Testis (tissue), 2 donors: ENCODE data around the gene UBE2R2.
A peak's percentile ranks its signal among the peaks of the same experiment; 100 is the strongest.

ENCODE experiments used
- POLR2A ChIP-seq: fragments of 450-650 bp; IDR thresholded peaks from one replicate; pipeline ENCODE4 v1.6.1; 2017; ENCODE audit warnings: antibody characterized with exemption, mild to moderate bottlenecking, moderate library complexity
- TF ChIP-seq, protein P1 (sequence below), 3 experiments: fragments of 450-650 bp in 2 of 3; fragments of 200-600 bp in 1 of 3; sonication (generic) in 1 of 3; IDR thresholded peaks; one replicate each; pipeline ENCODE4 v1.5.1; 2016 to 2019; ENCODE audit warnings: antibody characterized with exemption in 3 of 3, mild to moderate bottlenecking in 2 of 3, moderate library complexity in 1 of 3

DNA sequence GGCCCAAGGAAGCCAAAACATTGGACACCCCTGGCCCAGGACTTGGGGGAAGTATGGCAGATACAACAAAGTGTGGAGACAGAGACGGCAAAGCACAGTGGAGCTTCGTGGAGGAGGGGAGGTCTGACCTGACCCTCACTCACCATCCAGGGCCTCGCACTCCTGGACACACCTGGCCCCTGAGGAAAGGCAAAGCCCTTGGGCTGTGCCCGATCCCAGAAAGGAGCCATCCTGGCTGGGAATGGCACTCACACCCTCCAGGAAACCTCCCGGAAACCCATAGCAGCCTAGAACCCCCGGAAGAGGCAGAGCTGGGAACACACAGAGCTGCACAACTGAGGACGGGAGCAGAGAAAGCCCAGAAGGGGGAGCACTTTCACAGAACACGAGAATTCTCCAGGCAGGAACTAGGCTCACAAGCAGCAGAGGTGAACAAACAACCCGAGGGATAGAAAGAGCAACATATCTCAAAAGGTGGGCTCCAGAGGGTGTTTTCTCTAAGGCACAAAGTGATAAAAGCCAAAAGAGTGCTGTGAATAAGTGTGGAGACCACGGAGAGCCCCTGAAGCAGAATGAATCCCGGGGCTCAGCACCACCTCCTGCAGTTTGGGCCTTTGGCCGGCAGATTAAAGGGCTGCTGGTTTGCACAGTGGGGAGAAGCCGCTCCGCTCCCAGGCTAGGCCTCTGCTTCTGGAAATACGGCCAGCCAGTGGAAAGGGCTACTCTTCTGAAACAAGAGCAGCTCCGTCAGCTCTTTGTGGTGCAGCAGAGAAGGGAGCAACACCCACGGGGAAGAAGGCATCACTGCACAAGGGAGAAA is 108.2 kb downstream of the UBE2R2 start:
- TF ChIP-seq, protein P1, sequence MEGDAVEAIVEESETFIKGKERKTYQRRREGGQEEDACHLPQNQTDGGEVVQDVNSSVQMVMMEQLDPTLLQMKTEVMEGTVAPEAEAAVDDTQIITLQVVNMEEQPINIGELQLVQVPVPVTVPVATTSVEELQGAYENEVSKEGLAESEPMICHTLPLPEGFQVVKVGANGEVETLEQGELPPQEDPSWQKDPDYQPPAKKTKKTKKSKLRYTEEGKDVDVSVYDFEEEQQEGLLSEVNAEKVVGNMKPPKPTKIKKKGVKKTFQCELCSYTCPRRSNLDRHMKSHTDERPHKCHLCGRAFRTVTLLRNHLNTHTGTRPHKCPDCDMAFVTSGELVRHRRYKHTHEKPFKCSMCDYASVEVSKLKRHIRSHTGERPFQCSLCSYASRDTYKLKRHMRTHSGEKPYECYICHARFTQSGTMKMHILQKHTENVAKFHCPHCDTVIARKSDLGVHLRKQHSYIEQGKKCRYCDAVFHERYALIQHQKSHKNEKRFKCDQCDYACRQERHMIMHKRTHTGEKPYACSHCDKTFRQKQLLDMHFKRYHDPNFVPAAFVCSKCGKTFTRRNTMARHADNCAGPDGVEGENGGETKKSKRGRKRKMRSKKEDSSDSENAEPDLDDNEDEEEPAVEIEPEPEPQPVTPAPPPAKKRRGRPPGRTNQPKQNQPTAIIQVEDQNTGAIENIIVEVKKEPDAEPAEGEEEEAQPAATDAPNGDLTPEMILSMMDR (IDR thresholded peaks at IDR 0.05) = peak; percentile 33 to 53 (median 39)
- no peak for TF ChIP-seq POLR2A
